Measurements from ENCODE around the gene DIRAS3. TPM values are rescaled to one million over a fixed set of nuclear protein-coding genes. Genes with fewer than 3 reads are reported as not detected.
"Not testable (repeated sequence)": the region's sequence is repeated elsewhere in the genome, so short reads cannot be mapped to it uniquely, and the experiment has no call there.

Gene DIRAS3
- total RNA-seq, 1 donor from 2014 or later = 7.4 TPM

GRCh38 chr1:68081775-68082283 is 31.4 kb upstream of the DIRAS3 start:
- H3K27me3 Mint-ChIP-seq = no peaks in the 10 kb centered on the region
- no peaks in the 10 kb centered on the region for H3K9me3 Mint-ChIP-seq (ENCODE audit: low read depth)
- no peak overlapping the region for H3K27ac Mint-ChIP-seq
- H3K4me1 Mint-ChIP-seq (ENCODE audit: low read depth) = no peaks in the 10 kb centered on the region
- no peak overlapping the region for H3K4me3 Mint-ChIP-seq (ENCODE audit: low read depth)
- no peak for TF ChIP-seq CTCF (IDR thresholded peaks at IDR 0.05; ENCODE audit: unreplicated experiment)
- no peak for DNase-seq (ENCODE audit: low spot score, unreplicated experiment)
- H3K36me3 Mint-ChIP-seq (ENCODE audit: insufficient read depth) = no peaks in the 10 kb centered on the region

GRCh38 chr1:68078647-68079046 is 28.2 kb upstream of the DIRAS3 start:
- peaks cover 12% of the 10 kb centered on the region for H3K9me3 Mint-ChIP-seq (ENCODE audit: low read depth)
- H3K4me3 Mint-ChIP-seq (ENCODE audit: low read depth) = no peak overlapping the region
- no peaks in the 10 kb centered on the region for H3K27me3 Mint-ChIP-seq
- H3K36me3 Mint-ChIP-seq (ENCODE audit: insufficient read depth) = no peaks in the 10 kb centered on the region
- H3K27ac Mint-ChIP-seq = no peak overlapping the region
- H3K4me1 Mint-ChIP-seq (ENCODE audit: low read depth) = no peaks in the 10 kb centered on the region
- DNase-seq (ENCODE audit: low spot score, unreplicated experiment) = no peak
- no peak for TF ChIP-seq CTCF (IDR thresholded peaks at IDR 0.05; ENCODE audit: unreplicated experiment)

GRCh38 chr1:68074472-68074871 is 24.0 kb upstream of the DIRAS3 start:
- Mint-ChIP-seq H3K27ac (no peak overlapping the region), H3K36me3 (ENCODE audit: insufficient read depth) (no peaks in the 10 kb centered on the region), H3K4me1 (ENCODE audit: low read depth) (no peaks in the 10 kb centered on the region), H3K9me3 (ENCODE audit: low read depth) (peaks cover 15% of the 10 kb centered on the region), H3K4me3 (ENCODE audit: low read depth) (no peak overlapping the region), H3K27me3 (no peaks in the 10 kb centered on the region)
- no peak for DNase-seq (ENCODE audit: low spot score, unreplicated experiment)
- no peak for TF ChIP-seq CTCF (IDR thresholded peaks at IDR 0.05; ENCODE audit: unreplicated experiment)

- peaks cover 17% of the 10 kb centered on the region for H3K9me3 Mint-ChIP-seq (ENCODE audit: low read depth)
- H3K36me3 Mint-ChIP-seq (ENCODE audit: insufficient read depth) = no peaks in the 10 kb centered on the region
- no peaks in the 10 kb centered on the region for H3K4me1 Mint-ChIP-seq (ENCODE audit: low read depth)
- no peak for DNase-seq (ENCODE audit: low spot score, unreplicated experiment)
- H3K27ac Mint-ChIP-seq = no peak overlapping the region
- no peak overlapping the region for H3K4me3 Mint-ChIP-seq (ENCODE audit: low read depth)
- no peaks in the 10 kb centered on the region for H3K27me3 Mint-ChIP-seq
- no peak for TF ChIP-seq CTCF (IDR thresholded peaks at IDR 0.05; ENCODE audit: unreplicated experiment)
These were observed 15.3 kb upstream of the DIRAS3 start for GRCh38 chr1:68065766-68066165.

GRCh38 chr1:68058053-68058452 is 7.6 kb upstream of the DIRAS3 start:
- not testable (repeated sequence) for H3K27ac Mint-ChIP-seq; H3K27me3 Mint-ChIP-seq; H3K4me1 Mint-ChIP-seq (ENCODE audit: low read depth); H3K4me3 Mint-ChIP-seq (ENCODE audit: low read depth); DNase-seq (ENCODE audit: low spot score, unreplicated experiment); H3K36me3 Mint-ChIP-seq (ENCODE audit: insufficient read depth)
- H3K9me3 Mint-ChIP-seq (ENCODE audit: low read depth) = peaks cover 21% of the 10 kb centered on the region

GRCh38 chr1:68057564-68057963 is 7.1 kb upstream of the DIRAS3 start:
- no peak for DNase-seq (ENCODE audit: low spot score, unreplicated experiment)
- H3K27ac Mint-ChIP-seq = no peak overlapping the region
- H3K4me3 Mint-ChIP-seq (ENCODE audit: low read depth) = no peak overlapping the region

More at GRCh38 chr1:68057564-68057963, 7.1 kb upstream of the DIRAS3 start:
- no peak for TF ChIP-seq CTCF (IDR thresholded peaks at IDR 0.05; ENCODE audit: unreplicated experiment)
- no peaks in the 10 kb centered on the region for H3K36me3 Mint-ChIP-seq (ENCODE audit: insufficient read depth)
- H3K27me3 Mint-ChIP-seq = no peaks in the 10 kb centered on the region
- peaks cover 1% of the 10 kb centered on the region for H3K4me1 Mint-ChIP-seq (ENCODE audit: low read depth)
- H3K9me3 Mint-ChIP-seq (ENCODE audit: low read depth) = peaks cover 21% of the 10 kb centered on the region
